Ovary (tissue), 3 donors: ENCODE measurements around the gene EYA4.

Experiments used
- EP300 ChIP-seq: sonication (generic); formaldehyde crosslinking; IDR thresholded peaks from one replicate; pipeline ENCODE4 v1.6.1; 2017; ENCODE audit warnings: antibody characterized with exemption
- TF ChIP-seq, protein P1 (sequence below), 3 donors: fragments of 450-650 bp in 2 of 3; fragments of 200-600 bp in 1 of 3; IDR thresholded peaks; one replicate each; pipeline versions ENCODE4 v1.5.1 to v1.8.0; 2016 to 2022; ENCODE audit warnings: antibody characterized with exemption in 3 of 3, mild to moderate bottlenecking in 1 of 3
- donor health status: DM: no; HTN: no; CAD: no.

DNA sequence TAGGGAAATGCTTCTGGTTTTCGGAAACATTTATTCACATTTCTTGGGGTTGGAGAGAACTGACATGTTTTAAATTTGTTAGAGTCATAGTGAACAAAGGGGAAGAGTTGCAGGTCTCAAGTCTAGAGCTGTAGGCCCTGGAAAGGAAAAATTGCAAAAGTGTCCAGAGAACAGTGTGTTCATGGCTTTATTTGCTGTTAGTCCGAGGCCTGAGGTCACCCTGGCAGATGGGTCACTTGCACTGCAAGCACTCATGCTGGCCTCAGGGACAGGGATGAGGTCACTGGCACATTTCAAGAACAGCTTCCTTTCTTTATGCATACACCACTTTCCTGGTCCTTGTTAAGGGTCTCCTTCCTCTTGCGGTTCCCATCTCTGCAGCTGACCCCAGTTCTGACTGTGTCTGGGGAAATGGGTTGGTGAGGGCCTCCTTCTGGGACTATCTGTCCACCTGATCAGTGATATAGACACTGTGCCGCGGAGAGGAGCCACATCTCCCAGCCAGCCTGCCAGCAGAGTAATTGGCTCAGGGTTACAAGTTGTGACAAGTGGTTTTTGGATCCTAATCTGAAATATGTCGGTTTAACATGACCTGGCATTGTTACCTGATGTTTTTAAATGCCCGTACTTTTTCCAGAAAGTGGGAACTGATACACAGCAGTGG, 194.0 kb downstream of the EYA4 start:
- TF ChIP-seq, protein P1, sequence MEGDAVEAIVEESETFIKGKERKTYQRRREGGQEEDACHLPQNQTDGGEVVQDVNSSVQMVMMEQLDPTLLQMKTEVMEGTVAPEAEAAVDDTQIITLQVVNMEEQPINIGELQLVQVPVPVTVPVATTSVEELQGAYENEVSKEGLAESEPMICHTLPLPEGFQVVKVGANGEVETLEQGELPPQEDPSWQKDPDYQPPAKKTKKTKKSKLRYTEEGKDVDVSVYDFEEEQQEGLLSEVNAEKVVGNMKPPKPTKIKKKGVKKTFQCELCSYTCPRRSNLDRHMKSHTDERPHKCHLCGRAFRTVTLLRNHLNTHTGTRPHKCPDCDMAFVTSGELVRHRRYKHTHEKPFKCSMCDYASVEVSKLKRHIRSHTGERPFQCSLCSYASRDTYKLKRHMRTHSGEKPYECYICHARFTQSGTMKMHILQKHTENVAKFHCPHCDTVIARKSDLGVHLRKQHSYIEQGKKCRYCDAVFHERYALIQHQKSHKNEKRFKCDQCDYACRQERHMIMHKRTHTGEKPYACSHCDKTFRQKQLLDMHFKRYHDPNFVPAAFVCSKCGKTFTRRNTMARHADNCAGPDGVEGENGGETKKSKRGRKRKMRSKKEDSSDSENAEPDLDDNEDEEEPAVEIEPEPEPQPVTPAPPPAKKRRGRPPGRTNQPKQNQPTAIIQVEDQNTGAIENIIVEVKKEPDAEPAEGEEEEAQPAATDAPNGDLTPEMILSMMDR (IDR thresholded peaks at IDR 0.05): no peak
- TF ChIP-seq EP300: no peak
